ENCODE results near the gene C19orf53. TPM values are rescaled to one million over a fixed set of nuclear protein-coding genes. Genes with fewer than 3 reads are reported as not detected.
A peak's percentile ranks its signal among the peaks of the same experiment; 100 is the strongest.

The C19orf53 gene
- total RNA-seq, 1 experiment from 2014 or later: 115 TPM

GRCh38 chr19:13799669-13800068 lies 25.4 kb downstream of the C19orf53 start (continued):
- TF ChIP-seq RAD21 (IDR thresholded peaks at IDR 0.05; ENCODE audit: low read depth): no peak
- no peak for TF ChIP-seq EGR1 (IDR thresholded peaks at IDR 0.05; ENCODE audit: low read depth)
- no peak for TF ChIP-seq EZH2phosphoT487 (IDR thresholded peaks at IDR 0.05; ENCODE audit: borderline replicate concordance)
- no peak for TF ChIP-seq YY1 (IDR thresholded peaks at IDR 0.05; ENCODE audit: extremely low read depth, insufficient replicate concordance, low read depth, low read length)
- no peak for TF ChIP-seq JUND (IDR thresholded peaks at IDR 0.05)
- TF ChIP-seq POLR2AphosphoS5 (IDR thresholded peaks at IDR 0.05; ENCODE audit: low read depth, low read length): no peak
- TF ChIP-seq CEBPB (IDR thresholded peaks at IDR 0.05; ENCODE audit: low read depth): no peak
- TF ChIP-seq FOSL1 (IDR thresholded peaks at IDR 0.05; ENCODE audit: low read depth): no peak
- no peak for TF ChIP-seq POLR2A (IDR thresholded peaks at IDR 0.05; ENCODE audit: borderline replicate concordance, extremely low read depth, insufficient read depth, insufficient read length)
- no peak for TF ChIP-seq ELF1 (IDR thresholded peaks at IDR 0.05; ENCODE audit: borderline replicate concordance, low read depth)

- Histone ChIP-seq H3K9me3 (ENCODE audit: control insufficient read depth in 1 of 2, insufficient read depth in 1 of 2, low read depth in 1 of 2, low read length in 2 of 2) (peaks cover 0 to 2% of the 10 kb centered on the region in 2 experiments; a peak in 1 of 4 replicates), H3K4me2 (ENCODE audit: low read length) (peak overlapping the region; percentile 38), H3K27ac (ENCODE audit: low read depth, low read length) (peak overlapping the region; percentile 63), H3K79me2 (ENCODE audit: insufficient read depth, low read length) (no peaks in the 10 kb centered on the region), H3K9ac (ENCODE audit: low read length) (peak overlapping the region; percentile 7; the same call in 1 of the 2 replicates), H4K20me1 (ENCODE audit: insufficient read depth) (no peaks in the 10 kb centered on the region), H3K4me1 (ENCODE audit: control insufficient read depth in 1 of 2, insufficient read depth in 2 of 2, low read length in 2 of 2) (peaks cover 13 to 31% of the 10 kb centered on the region in 2 experiments), H3K36me3 (ENCODE audit: control insufficient read depth in 1 of 2, insufficient read depth in 2 of 2, low read length in 2 of 2) (peaks cover 0 to 3% of the 10 kb centered on the region in 2 experiments; a peak in 1 of 4 replicates), H2AFZ (ENCODE audit: low read depth, low read length, poor library complexity, severe bottlenecking) (no peak overlapping the region), H3K9me2 (ENCODE audit: insufficient read depth) (no peaks in the 10 kb centered on the region), H3K4me3 (replicated peaks in 1 of 2; ENCODE audit: low read depth in 1 of 2, low read length in 2 of 2) (no peak overlapping the region), H3K27me3 (ENCODE audit: insufficient read depth, low read length) (no peaks in the 10 kb centered on the region)
- RAD21 ChIA-PET (ENCODE audit: low non-redundant PET in 1 of 2, low total read pairs in 2 of 2, uncharacterized antibody in 2 of 2, unreplicated experiment in 2 of 2): interaction anchor here in 1 of 2 experiments (1.2 kb wide), 1 partner anchor 59 kb away, joined by 3 read pairs; no protein-coding TSS in a partner anchor
- TF ChIP-seq POLR2AphosphoS5 (IDR thresholded peaks at IDR 0.05; ENCODE audit: low read depth, low read length) (no peak), SP1 (IDR thresholded peaks at IDR 0.05; ENCODE audit: low read depth) (peak; percentile 30; the same call in 1 of the 2 replicates)
- CTCF ChIA-PET: interaction anchor here (0.6 kb wide), 1 partner anchor 12 kb away, joined by 5 read pairs; no protein-coding TSS in a partner anchor
- POLR2A ChIA-PET: interaction anchor here (1.2 kb wide), 1 partner anchor 51 kb away, joined by 3 read pairs; no protein-coding TSS in a partner anchor
- no peak for DNase-seq (ENCODE audit: low read depth, low spot score)
- ATAC-seq: peak; percentile 37; the same call in 1 of the 2 replicates
- BruUV-seq (replicated peaks): no TSS peak
- intact Hi-C loops (cut with micrococcal nuclease): no loop called here
Measured at GRCh38 chr19:13803038-13803437, 28.8 kb downstream of the C19orf53 start.

Measured in HCT116 (cell line).